GM19324 (cell line): ENCODE data around the gene ENOX2.

Source experiments
- ATAC-seq: cut with Tn5 transposase; IDR thresholded peaks from one replicate; pipeline ENCODE4 v1.9.1; 2021; ENCODE audit warnings: mild to moderate bottlenecking, moderate library complexity; ENCODE audit not compliant: unreplicated experiment, low FRiP score

The ENOX2 gene

GRCh38 chrX:130885996-130886395, 17.0 kb downstream of the ENOX2 start:
- no peak for ATAC-seq

- ATAC-seq = no peak
Measured at GRCh38 chrX:130885508-130885907, 17.5 kb downstream of the ENOX2 start.

- ATAC-seq = no peak
Measured at GRCh38 chrX:130884627-130885026, 18.4 kb downstream of the ENOX2 start.

GRCh38 chrX:130879869-130880268, 23.1 kb downstream of the ENOX2 start:
- ATAC-seq = no peak

GRCh38 chrX:130878350-130879341, 24.4 kb downstream of the ENOX2 start:
- no peak for ATAC-seq

- no peak for ATAC-seq
Measured at GRCh38 chrX:130877892-130878341, 25.1 kb downstream of the ENOX2 start.

- ATAC-seq = no peak
Measured at GRCh38 chrX:130876226-130876625, 26.8 kb downstream of the ENOX2 start.

- no peak for ATAC-seq
Measured at GRCh38 chrX:130874751-130875150, 28.3 kb downstream of the ENOX2 start.

- ATAC-seq = no peak
Measured at GRCh38 chrX:130869239-130869638, 33.8 kb downstream of the ENOX2 start.

GRCh38 chrX:130861462-130861861, 41.5 kb downstream of the ENOX2 start:
- ATAC-seq = no peak

GRCh38 chrX:130857207-130857606, 45.8 kb downstream of the ENOX2 start:
- ATAC-seq = no peak

- no peak for ATAC-seq
Measured at GRCh38 chrX:130851569-130851968, 51.4 kb downstream of the ENOX2 start.

- ATAC-seq = no peak
Measured at GRCh38 chrX:130848763-130849162, 54.2 kb downstream of the ENOX2 start.

GRCh38 chrX:130846746-130847145, 56.3 kb downstream of the ENOX2 start:
- ATAC-seq = no peak

GRCh38 chrX:130841776-130842175, 61.2 kb downstream of the ENOX2 start:
- ATAC-seq = no peak

GRCh38 chrX:130840345-130840744, 62.7 kb downstream of the ENOX2 start:
- ATAC-seq = no peak

GRCh38 chrX:130836447-130836846, 66.6 kb downstream of the ENOX2 start:
- ATAC-seq = no peak

GRCh38 chrX:130834830-130835229, 68.2 kb downstream of the ENOX2 start:
- ATAC-seq = no peak

GRCh38 chrX:130834149-130834548, 68.9 kb downstream of the ENOX2 start:
- ATAC-seq = no peak

GRCh38 chrX:130831347-130831722, 71.7 kb downstream of the ENOX2 start:
- ATAC-seq = no peak

GRCh38 chrX:130830599-130831346, 72.2 kb downstream of the ENOX2 start:
- no peak for ATAC-seq
